Measurements from ENCODE around the gene ACY1. TPM values are rescaled to one million over a fixed set of nuclear protein-coding genes. Genes with fewer than 3 reads are reported as not detected.

Gene ACY1
- total and polyA plus RNA-seq, 2 of the 13 experiments (the other 11 are each of a cell fraction or from before 2014, with no cell fraction given), result 113 to 162 TPM

DNA sequence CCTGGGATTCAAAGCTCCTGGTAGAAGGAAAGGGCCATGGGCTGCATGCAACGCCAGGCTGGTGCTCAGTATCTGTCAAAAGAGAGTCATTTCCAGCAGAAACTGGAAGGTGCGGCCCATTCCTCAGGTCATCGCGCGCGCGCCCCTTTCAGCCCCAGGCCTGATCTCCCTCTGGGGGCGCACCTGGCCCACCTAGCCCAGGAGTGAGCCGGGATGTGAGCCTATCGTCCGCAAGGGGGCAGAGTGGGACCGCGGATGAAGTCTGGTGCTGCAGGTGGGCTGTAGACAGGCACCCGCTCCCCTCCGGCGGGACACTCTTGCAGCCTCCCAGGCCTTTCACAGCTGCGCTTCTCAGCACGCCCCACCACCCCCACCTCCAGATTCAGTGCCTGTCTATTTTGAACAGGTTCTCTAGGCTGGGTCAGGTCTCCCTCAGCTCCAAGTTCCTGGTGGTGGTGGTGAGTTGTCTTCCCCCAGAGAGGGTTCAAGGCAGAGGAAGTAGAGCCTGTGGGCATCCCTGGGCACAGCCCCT lies 18.2 kb downstream of the ACY1 start (continued):
- TF ChIP-seq NONO (IDR thresholded peaks at IDR 0.05) (no peak), NONO (CRISPR knock-in tag; conservative IDR thresholded peaks at IDR 0.05) (0 out of 2 replicates have a peak, but pooled peaks have one; percentile 58), MTA1 (CRISPR knock-in tag; IDR thresholded peaks at IDR 0.05; ENCODE audit: borderline replicate concordance) (peak; percentile 71; the same call in 1 of the 2 replicates), ZSCAN25 (CRISPR knock-in tag; IDR thresholded peaks at IDR 0.05) (peak; percentile 28; the same call in 1 of the 2 replicates), ZNF549 (CRISPR knock-in tag; IDR thresholded peaks at IDR 0.05) (no peak), KLF11 (CRISPR knock-in tag; IDR thresholded peaks at IDR 0.05) (0 out of 2 replicates have a peak, but pooled peaks have one; percentile 34), MXD4 (CRISPR knock-in tag; IDR thresholded peaks at IDR 0.05) (0 out of 2 replicates have a peak, but pooled peaks have one; percentile 39), TBX3 (IDR thresholded peaks at IDR 0.05; ENCODE audit: borderline replicate concordance) (no peak), KLF16 (CRISPR knock-in tag; IDR thresholded peaks at IDR 0.05) (0 out of 4 replicates have a peak, but pooled peaks of 1 of the 2 experiments have one; percentile 37), ZNF768 (CRISPR knock-in tag; IDR thresholded peaks at IDR 0.05) (peak; percentile 11; the same call in 1 of the 2 replicates), MAZ (IDR thresholded peaks at IDR 0.05; ENCODE audit: borderline replicate concordance, low read depth, low read length) (peak; percentile 58; the same call in 1 of the 2 replicates), MAZ (CRISPR knock-in tag; IDR thresholded peaks at IDR 0.05; ENCODE audit: low read depth) (0 out of 2 replicates have a peak, but pooled peaks have one; percentile 46), ATF2 (CRISPR knock-in tag; IDR thresholded peaks at IDR 0.05) (peak; percentile 55; the same call in 1 of the 2 replicates), ZBED4 (CRISPR knock-in tag; IDR thresholded peaks at IDR 0.05; ENCODE audit: borderline replicate concordance) (peak; percentile 70; the same call in 1 of the 2 replicates), KAT2B (IDR thresholded peaks at IDR 0.05; ENCODE audit: borderline replicate concordance, low read depth, low read length) (no peak), ZNF331 (CRISPR knock-in tag; IDR thresholded peaks at IDR 0.05) (peak; percentile 26; the same call in 1 of the 2 replicates)
- TF ChIP-seq, protein P1, sequence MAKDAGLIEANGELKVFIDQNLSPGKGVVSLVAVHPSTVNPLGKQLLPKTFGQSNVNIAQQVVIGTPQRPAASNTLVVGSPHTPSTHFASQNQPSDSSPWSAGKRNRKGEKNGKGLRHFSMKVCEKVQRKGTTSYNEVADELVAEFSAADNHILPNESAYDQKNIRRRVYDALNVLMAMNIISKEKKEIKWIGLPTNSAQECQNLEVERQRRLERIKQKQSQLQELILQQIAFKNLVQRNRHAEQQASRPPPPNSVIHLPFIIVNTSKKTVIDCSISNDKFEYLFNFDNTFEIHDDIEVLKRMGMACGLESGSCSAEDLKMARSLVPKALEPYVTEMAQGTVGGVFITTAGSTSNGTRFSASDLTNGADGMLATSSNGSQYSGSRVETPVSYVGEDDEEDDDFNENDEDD (CRISPR knock-in tag; IDR thresholded peaks at IDR 0.05; ENCODE audit: borderline replicate concordance), result peak; percentile 45; the same call in 1 of the 2 replicates
- TF ChIP-seq, protein P2, sequence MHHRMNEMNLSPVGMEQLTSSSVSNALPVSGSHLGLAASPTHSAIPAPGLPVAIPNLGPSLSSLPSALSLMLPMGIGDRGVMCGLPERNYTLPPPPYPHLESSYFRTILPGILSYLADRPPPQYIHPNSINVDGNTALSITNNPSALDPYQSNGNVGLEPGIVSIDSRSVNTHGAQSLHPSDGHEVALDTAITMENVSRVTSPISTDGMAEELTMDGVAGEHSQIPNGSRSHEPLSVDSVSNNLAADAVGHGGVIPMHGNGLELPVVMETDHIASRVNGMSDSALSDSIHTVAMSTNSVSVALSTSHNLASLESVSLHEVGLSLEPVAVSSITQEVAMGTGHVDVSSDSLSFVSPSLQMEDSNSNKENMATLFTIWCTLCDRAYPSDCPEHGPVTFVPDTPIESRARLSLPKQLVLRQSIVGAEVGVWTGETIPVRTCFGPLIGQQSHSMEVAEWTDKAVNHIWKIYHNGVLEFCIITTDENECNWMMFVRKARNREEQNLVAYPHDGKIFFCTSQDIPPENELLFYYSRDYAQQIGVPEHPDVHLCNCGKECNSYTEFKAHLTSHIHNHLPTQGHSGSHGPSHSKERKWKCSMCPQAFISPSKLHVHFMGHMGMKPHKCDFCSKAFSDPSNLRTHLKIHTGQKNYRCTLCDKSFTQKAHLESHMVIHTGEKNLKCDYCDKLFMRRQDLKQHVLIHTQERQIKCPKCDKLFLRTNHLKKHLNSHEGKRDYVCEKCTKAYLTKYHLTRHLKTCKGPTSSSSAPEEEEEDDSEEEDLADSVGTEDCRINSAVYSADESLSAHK (CRISPR knock-in tag; IDR thresholded peaks at IDR 0.05; ENCODE audit: borderline replicate concordance), result no peak

All from HepG2 (cell line).